Hematopoietic multipotent progenitor cell treated with erythropoietin and hydrocortisone succinate and interleukin-3 and kit ligand, for 6 days (in vitro differentiated cells): ENCODE measurements around the gene TGFB1.
A peak's percentile ranks its signal among the peaks of the same experiment; 100 is the strongest.
"Not testable (repeated sequence)": the region's sequence is repeated elsewhere in the genome, so short reads cannot be mapped to it uniquely, and the experiment has no call there.

ENCODE experiments used
- DNase-seq: peaks from one replicate; pipeline ENCODE4 v3.0.0-alpha.2; 2015

The TGFB1 gene

GRCh38 chr19:41298348-41298964, 55.3 kb downstream of the TGFB1 start:
- peak; percentile 25 for DNase-seq

- DNase-seq, result no peak
Observed at GRCh38 chr19:41297628-41298347, 55.9 kb downstream of the TGFB1 start.

DNA sequence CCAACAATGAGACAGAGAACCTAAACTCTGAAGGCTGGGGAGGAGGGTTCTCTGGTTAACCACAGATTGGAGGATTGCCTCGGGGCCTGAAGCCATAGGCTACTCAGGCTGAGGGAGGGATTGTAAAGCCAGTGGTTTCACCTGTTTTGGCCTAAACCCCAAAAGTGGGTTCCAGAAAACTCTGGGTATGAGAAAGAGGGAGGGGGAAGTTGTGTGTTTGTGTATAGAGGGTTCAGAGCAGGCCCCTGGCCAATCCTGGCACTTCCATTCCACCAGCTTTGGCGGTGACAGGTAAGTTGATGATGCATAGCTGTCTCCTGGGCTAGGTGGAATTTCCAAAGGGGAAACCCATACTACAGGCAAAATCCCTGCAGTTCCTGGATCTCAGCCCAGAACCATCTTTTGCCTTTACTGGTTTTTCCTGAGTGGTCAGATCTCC, 57.3 kb downstream of the TGFB1 start:
- no peak for DNase-seq

DNA sequence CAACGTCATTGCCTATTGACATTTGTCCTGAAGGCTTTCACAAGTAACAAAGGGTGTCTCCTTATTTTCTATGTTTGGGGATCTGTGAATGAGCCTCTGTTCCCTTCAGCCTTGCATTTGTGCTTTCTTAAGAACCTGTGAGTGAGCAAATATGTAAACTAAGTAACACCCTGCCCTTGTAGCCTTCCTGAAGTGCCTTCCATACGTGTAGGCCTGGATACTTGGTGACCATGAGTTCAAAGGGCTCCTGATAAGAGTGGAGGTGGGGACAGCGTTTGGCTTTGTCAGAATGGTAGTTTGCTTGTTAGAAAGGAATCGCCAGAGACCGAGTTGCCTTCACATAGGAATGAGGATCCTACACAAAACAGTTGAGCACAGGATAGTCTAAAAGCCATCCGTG, 58.2 kb downstream of the TGFB1 start:
- no peak for DNase-seq

DNA sequence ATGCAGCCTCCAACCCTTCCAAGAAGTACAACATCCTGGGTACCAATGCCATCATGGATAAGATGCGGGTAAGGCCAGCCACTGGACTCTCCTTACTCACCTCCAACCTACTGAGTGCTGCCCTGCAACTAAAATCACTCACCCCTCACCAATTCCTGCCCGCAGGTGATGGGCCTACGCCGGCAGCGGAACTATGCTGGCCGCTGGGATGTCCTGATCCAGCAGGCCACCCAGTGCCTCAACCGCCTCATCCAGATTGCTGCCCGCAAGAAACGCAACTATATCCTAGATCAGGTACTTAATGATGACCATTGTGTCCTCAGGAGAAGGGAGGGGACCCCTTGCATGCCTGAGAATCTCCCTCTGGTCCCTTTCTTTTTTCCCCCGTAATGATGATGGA, 59.3 kb downstream of the TGFB1 start:
- no peak for DNase-seq

DNA sequence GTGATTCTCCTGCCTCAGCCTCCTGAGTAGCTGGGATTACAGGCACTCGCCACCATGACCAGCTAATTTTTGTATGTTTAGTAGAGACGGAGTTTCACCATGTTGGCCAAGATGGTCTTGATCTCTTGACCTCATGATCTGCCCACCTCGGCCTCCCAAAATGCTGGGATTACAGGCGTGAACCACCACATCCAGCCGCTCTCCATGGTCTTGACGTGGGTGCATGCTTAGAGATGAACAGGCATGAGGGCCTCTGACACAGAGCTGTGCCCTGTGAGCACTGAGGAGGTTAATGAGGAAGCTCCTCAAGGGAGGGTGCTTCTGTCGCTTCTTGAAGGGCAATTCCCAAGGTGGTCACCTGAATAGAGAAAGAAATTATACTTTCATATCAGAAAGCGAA, 63.9 kb downstream of the TGFB1 start:
- not testable (repeated sequence) for DNase-seq

- DNase-seq, result no peak
Observed at GRCh38 chr19:41288673-41289530, 64.8 kb downstream of the TGFB1 start.
